GM18526 (cell line): ENCODE data around the gene DNAJC11.

Experiments
- POLR2A ChIP-seq: IDR thresholded peaks from 3 replicates; pipeline ENCODE4 v1.6.1; 2011; ENCODE audit not compliant: insufficient read length; ENCODE audit errors: extremely low read depth

The DNAJC11 gene

GRCh38 chr1:6672558-6672957, 29.1 kb downstream of the DNAJC11 start:
- TF ChIP-seq POLR2A: no peak

- no peak for TF ChIP-seq POLR2A
These were observed 33.1 kb downstream of the DNAJC11 start for GRCh38 chr1:6668503-6668902.

- TF ChIP-seq POLR2A: no peak
These were observed 34.5 kb downstream of the DNAJC11 start for GRCh38 chr1:6667139-6667538.

GRCh38 chr1:6666696-6667095, 34.9 kb downstream of the DNAJC11 start:
- TF ChIP-seq POLR2A: no peak

- TF ChIP-seq POLR2A: no peak
These were observed 41.1 kb downstream of the DNAJC11 start for GRCh38 chr1:6660415-6661049.

DNA sequence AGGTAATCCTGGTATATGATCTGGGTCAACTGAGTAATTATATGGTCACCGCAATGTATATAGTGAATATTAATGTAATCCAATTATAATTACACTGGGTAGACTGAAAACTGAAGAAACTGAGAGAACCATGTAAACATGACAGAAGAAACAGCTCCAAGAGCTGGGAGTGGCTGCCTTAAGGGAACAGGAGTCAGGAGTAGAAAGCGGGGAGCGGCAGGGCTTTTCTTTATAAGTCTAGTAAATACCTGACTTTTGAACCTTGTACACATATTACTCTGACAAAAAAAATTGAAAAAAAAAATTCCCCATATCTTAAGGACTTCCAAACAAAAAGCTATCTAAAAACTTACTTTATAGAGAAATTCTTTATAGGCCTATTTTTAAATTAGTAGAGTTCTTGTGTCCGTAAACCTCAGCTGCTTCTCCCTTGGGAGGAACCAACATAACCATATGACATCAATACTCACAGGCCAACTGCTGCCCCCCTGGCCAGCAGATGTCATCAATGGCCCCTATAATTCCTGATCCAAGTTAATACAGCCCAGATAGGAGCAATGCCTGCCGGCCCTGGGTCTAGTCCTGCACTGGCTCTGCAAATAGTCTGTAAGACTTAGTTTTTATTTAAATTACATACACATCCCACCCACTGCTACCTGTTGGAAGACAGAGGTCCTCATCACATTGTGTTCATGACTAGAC, 43.1 kb downstream of the DNAJC11 start:
- no peak for TF ChIP-seq POLR2A

DNA sequence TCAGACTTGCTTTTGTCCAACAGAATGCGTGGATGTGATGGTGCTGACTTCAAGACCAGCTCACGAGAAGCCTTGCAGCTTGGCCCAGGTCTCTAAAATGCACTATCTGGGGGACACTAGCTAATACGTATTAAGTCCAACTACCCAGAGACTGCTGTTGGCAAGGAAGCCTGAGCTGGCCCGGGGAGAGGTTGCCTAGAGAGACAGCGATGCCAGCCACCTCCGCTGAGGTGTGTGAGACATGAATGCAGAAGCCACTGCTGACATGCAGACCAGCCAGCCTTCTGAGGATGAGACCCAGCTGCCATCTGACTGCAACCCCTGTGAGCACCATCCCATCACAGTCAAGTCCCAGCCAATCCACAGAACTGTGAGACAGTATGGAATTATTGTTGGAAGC, 44.5 kb downstream of the DNAJC11 start:
- TF ChIP-seq POLR2A: no peak

GRCh38 chr1:6653436-6654290, 48.0 kb downstream of the DNAJC11 start:
- no peak for TF ChIP-seq POLR2A

- no peak for TF ChIP-seq POLR2A
These were observed 48.6 kb downstream of the DNAJC11 start for GRCh38 chr1:6652986-6653385.

GRCh38 chr1:6651909-6652308, 49.7 kb downstream of the DNAJC11 start:
- TF ChIP-seq POLR2A: no peak

DNA sequence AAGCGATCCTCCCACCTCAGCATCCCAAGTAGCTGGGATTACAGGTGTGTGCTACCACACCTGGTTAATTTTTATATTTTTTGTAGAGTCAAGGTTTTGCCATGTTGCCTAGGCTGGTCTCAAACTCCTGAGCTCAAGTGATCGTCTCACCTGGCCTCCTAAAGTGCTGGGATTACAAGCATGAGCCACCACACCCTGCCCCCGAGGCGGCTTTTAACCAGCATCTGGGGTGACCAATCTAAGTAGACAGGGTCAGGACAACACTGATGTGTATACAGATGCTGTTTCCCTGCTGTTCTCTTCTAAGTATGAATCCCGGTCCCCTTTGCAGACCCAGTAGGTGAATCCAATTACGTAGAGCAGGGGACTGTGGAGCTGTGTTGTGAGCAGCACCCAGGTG, 53.1 kb downstream of the DNAJC11 start:
- no peak for TF ChIP-seq POLR2A

DNA sequence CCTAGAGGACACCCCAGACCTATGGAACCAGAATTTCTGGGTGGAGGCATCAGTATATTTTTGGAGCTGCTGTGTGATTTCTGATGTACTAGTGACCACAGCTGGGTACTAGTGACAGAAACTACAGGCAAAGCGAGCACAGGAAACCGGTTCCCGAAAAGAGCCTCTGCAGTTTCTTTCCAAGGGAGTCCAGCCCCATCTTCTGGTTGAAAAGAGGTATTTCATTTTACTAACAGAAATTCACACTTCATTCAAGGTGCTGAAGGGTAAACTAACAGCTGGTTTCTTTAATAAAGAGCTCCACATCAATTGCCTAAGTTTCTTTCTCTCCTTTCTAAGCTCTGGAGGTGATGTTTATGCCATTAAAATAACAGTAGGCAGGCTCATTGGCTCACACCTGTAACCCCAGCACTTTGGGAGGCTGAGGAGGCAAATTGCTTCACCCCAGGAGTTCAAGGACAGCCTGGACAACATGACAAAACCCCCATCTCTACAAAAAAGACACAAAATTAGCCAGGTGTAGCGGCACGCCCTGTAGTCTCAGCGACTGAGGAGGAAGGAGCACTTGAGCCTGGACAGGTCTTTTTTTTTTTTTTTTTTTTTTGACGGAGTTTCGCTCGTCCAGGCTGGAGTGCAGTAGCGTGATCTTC, 55.0 kb downstream of the DNAJC11 start:
- TF ChIP-seq POLR2A: no peak

DNA sequence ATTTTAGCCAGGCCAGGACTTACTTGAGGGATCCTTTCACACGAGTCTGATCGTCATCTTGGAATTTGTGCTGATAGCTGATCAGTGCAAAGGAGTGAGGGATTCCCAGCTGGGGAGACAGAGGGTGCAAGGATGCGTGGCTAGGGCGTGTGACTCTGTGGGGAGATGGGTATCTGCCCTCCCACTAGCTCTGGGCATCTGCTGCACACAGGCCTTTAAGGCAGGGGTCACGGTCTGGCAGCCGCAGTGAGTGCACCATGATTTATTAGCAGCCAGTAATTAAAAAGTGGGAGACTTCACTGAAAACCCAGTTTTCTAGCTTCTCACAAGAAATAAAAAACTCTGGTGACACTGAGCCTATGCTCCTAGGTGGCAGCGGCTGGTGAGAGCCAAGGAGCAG, 56.6 kb downstream of the DNAJC11 start:
- no peak for TF ChIP-seq POLR2A

- no peak for TF ChIP-seq POLR2A
These were observed 63.4 kb downstream of the DNAJC11 start for GRCh38 chr1:6638226-6638625.

DNA sequence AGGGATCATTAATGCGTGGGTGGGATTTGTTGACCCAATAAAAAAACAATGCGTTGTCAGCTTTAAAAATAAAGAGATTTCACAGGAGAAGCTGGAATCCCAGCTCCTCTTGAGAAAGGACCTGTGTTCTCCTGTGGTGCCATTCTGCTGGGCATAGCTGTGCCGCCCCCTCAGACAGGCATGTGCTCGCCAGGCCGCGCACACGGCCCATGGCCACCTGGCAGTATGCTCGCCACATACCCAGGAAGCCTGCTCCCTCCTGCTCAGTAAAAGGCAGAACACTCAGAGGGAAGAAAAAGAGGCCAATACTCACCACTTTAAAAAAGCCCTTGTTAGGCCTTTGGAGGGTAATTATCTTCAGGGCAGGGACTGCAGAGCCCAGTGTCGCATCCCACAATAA, 63.8 kb downstream of the DNAJC11 start:
- TF ChIP-seq POLR2A: no peak
